ENCODE data around the gene TMEM40.
A peak's percentile ranks its signal among the peaks of the same experiment; 100 is the strongest.

TMEM40 gene

GRCh38 chr3:12768579-12769527 is 9.8 kb upstream of the TMEM40 start:
- no peak for ATAC-seq (ENCODE audit: low read depth)

GRCh38 chr3:12766541-12766940 is 7.5 kb upstream of the TMEM40 start:
- Mint-ChIP-seq H3K9me3 (no peaks in the 10 kb centered on the region), H3K4me1 (no peaks in the 10 kb centered on the region), H3K27me3 (peaks cover 4% of the 10 kb centered on the region), H3K4me3 (no peak overlapping the region), H3K27ac (no peak overlapping the region), H3K36me3 (no peaks in the 10 kb centered on the region)
- DNase-seq (ENCODE audit: low spot score in 2 of 2) (no peak), ATAC-seq (ENCODE audit: low read depth) (no peak)

More at GRCh38 chr3:12768579-12769527, 9.8 kb upstream of the TMEM40 start:
- DNase-seq (ENCODE audit: low spot score in 2 of 2): no peak
- Mint-ChIP-seq H3K4me3 (no peak overlapping the region), H3K27me3 (peaks cover 4% of the 10 kb centered on the region), H3K27ac (no peak overlapping the region), H3K9me3 (peaks cover 10% of the 10 kb centered on the region), H3K4me1 (peaks cover 8% of the 10 kb centered on the region), H3K36me3 (peaks cover 7% of the 10 kb centered on the region)

- DNase-seq (ENCODE audit: low spot score in 2 of 2) (no peak), ATAC-seq (ENCODE audit: low read depth) (no peak)
- no peaks in the 10 kb centered on the region for H3K36me3 Mint-ChIP-seq
- no peaks in the 10 kb centered on the region for H3K9me3 Mint-ChIP-seq
- no peak overlapping the region for H3K27ac Mint-ChIP-seq
- no peaks in the 10 kb centered on the region for H3K4me1 Mint-ChIP-seq
- H3K27me3 Mint-ChIP-seq: peaks cover 10% of the 10 kb centered on the region
- H3K4me3 Mint-ChIP-seq: no peak overlapping the region
These were observed 5.2 kb upstream of the TMEM40 start for GRCh38 chr3:12764171-12764776.

- DNase-seq (ENCODE audit: low spot score in 2 of 2): no peak
- no peaks in the 10 kb centered on the region for H3K36me3 Mint-ChIP-seq
- peaks cover 9% of the 10 kb centered on the region for H3K27me3 Mint-ChIP-seq
- ATAC-seq (ENCODE audit: low read depth): no peak
- H3K9me3 Mint-ChIP-seq: no peaks in the 10 kb centered on the region
- peaks cover 5% of the 10 kb centered on the region for H3K4me1 Mint-ChIP-seq
- no peak overlapping the region for H3K4me3 Mint-ChIP-seq
- no peak overlapping the region for H3K27ac Mint-ChIP-seq
These were observed 870 bp upstream of the TMEM40 start for GRCh38 chr3:12759693-12760565.

GRCh38 chr3:12758025-12758781 is 856 bp downstream of the TMEM40 start:
- Mint-ChIP-seq H3K4me3 (no peak overlapping the region), H3K4me1 (peaks cover 5% of the 10 kb centered on the region), H3K9me3 (no peaks in the 10 kb centered on the region), H3K27me3 (peaks cover 9% of the 10 kb centered on the region), H3K27ac (no peak overlapping the region), H3K36me3 (no peaks in the 10 kb centered on the region)
- DNase-seq (ENCODE audit: low spot score in 2 of 2) (no peak), ATAC-seq (ENCODE audit: low read depth) (peak; percentile 39)

- Mint-ChIP-seq H3K4me1 (peaks cover 11% of the 10 kb centered on the region), H3K36me3 (no peaks in the 10 kb centered on the region), H3K27me3 (peaks cover 9% of the 10 kb centered on the region), H3K4me3 (no peak overlapping the region), H3K27ac (no peak overlapping the region), H3K9me3 (no peaks in the 10 kb centered on the region)
- ATAC-seq (ENCODE audit: low read depth): no peak
- DNase-seq (ENCODE audit: low spot score in 2 of 2): no peak
These were observed 2.4 kb downstream of the TMEM40 start for GRCh38 chr3:12756635-12757034.

GRCh38 chr3:12756175-12756574 is 2.9 kb downstream of the TMEM40 start:
- ATAC-seq (ENCODE audit: low read depth): no peak
- H3K36me3 Mint-ChIP-seq: no peaks in the 10 kb centered on the region
- DNase-seq (ENCODE audit: low spot score in 2 of 2): no peak
- peaks cover 9% of the 10 kb centered on the region for H3K27me3 Mint-ChIP-seq
- H3K4me3 Mint-ChIP-seq: no peak overlapping the region
- peaks cover 11% of the 10 kb centered on the region for H3K4me1 Mint-ChIP-seq
- H3K9me3 Mint-ChIP-seq: no peaks in the 10 kb centered on the region
- no peak overlapping the region for H3K27ac Mint-ChIP-seq

GRCh38 chr3:12755754-12756153 is 3.3 kb downstream of the TMEM40 start:
- no peak overlapping the region for H3K4me3 Mint-ChIP-seq

GRCh38 chr3:12754313-12754712 is 4.7 kb downstream of the TMEM40 start:
- no peaks in the 10 kb centered on the region for H3K9me3 Mint-ChIP-seq
- H3K27ac Mint-ChIP-seq: no peak overlapping the region
- peaks cover 3% of the 10 kb centered on the region for H3K27me3 Mint-ChIP-seq
- peaks cover 24% of the 10 kb centered on the region for H3K4me1 Mint-ChIP-seq
- H3K36me3 Mint-ChIP-seq: no peaks in the 10 kb centered on the region
- no peak overlapping the region for H3K4me3 Mint-ChIP-seq
- DNase-seq (ENCODE audit: low spot score in 2 of 2) (no peak), ATAC-seq (ENCODE audit: low read depth) (no peak)

More at GRCh38 chr3:12755754-12756153, 3.3 kb downstream of the TMEM40 start:
- no peak overlapping the region for H3K27ac Mint-ChIP-seq
- H3K9me3 Mint-ChIP-seq: no peaks in the 10 kb centered on the region
- peaks cover 13% of the 10 kb centered on the region for H3K4me1 Mint-ChIP-seq
- no peak for ATAC-seq (ENCODE audit: low read depth)
- peaks cover 7% of the 10 kb centered on the region for H3K27me3 Mint-ChIP-seq
- DNase-seq (ENCODE audit: low spot score in 2 of 2): no peak
- H3K36me3 Mint-ChIP-seq: no peaks in the 10 kb centered on the region

GRCh38 chr3:12753275-12754028 is 5.6 kb downstream of the TMEM40 start:
- no peak overlapping the region for H3K27ac Mint-ChIP-seq

GRCh38 chr3:12752809-12753208 is 6.2 kb downstream of the TMEM40 start:
- H3K27ac Mint-ChIP-seq: no peak overlapping the region
- peaks cover 3% of the 10 kb centered on the region for H3K27me3 Mint-ChIP-seq
- no peaks in the 10 kb centered on the region for H3K36me3 Mint-ChIP-seq
- peaks cover 31% of the 10 kb centered on the region for H3K4me1 Mint-ChIP-seq
- DNase-seq (ENCODE audit: low spot score in 2 of 2) (no peak), ATAC-seq (ENCODE audit: low read depth) (no peak)
- H3K4me3 Mint-ChIP-seq: no peak overlapping the region
- H3K9me3 Mint-ChIP-seq: no peaks in the 10 kb centered on the region

More at GRCh38 chr3:12753275-12754028, 5.6 kb downstream of the TMEM40 start:
- H3K27me3 Mint-ChIP-seq: peaks cover 3% of the 10 kb centered on the region
- no peaks in the 10 kb centered on the region for H3K9me3 Mint-ChIP-seq
- H3K4me3 Mint-ChIP-seq: no peak overlapping the region
- DNase-seq (ENCODE audit: low spot score in 2 of 2) (no peak), ATAC-seq (ENCODE audit: low read depth) (no peak)
- H3K36me3 Mint-ChIP-seq: no peaks in the 10 kb centered on the region
- H3K4me1 Mint-ChIP-seq: peaks cover 29% of the 10 kb centered on the region

GRCh38 chr3:12752102-12752501 is 7.0 kb downstream of the TMEM40 start:
- no peak for ATAC-seq (ENCODE audit: low read depth)
- Mint-ChIP-seq H3K27me3 (peaks cover 3% of the 10 kb centered on the region), H3K4me3 (no peak overlapping the region), H3K36me3 (no peaks in the 10 kb centered on the region), H3K27ac (no peak overlapping the region), H3K9me3 (no peaks in the 10 kb centered on the region), H3K4me1 (peaks cover 31% of the 10 kb centered on the region)
- DNase-seq (ENCODE audit: low spot score in 2 of 2): no peak

- ATAC-seq (ENCODE audit: low read depth) (no peak), DNase-seq (ENCODE audit: low spot score in 2 of 2) (no peak)
- no peaks in the 10 kb centered on the region for H3K36me3 Mint-ChIP-seq
- peaks cover under 1% of the 10 kb centered on the region for H3K27me3 Mint-ChIP-seq
- no peak overlapping the region for H3K4me3 Mint-ChIP-seq
- H3K27ac Mint-ChIP-seq: no peak overlapping the region
- H3K4me1 Mint-ChIP-seq: peaks cover 28% of the 10 kb centered on the region
- H3K9me3 Mint-ChIP-seq: no peaks in the 10 kb centered on the region
These were observed 7.5 kb downstream of the TMEM40 start for GRCh38 chr3:12751571-12751970.

All from memory B cell (primary cell).